Ovary (tissue), 9 donors: Measurements from ENCODE around the gene RAB9A. TPM values are rescaled to one million over a fixed set of nuclear protein-coding genes. Genes with fewer than 3 reads are reported as not detected.

Source experiments
- DNase-seq, 5 donors: peaks; one replicate each; pipeline ENCODE4 v3.0.0-alpha.2; 2019 to 2020
- H3K27ac ChIP-seq, 2 donors: fragments of 200-600 bp; one replicate each; pipeline versions ENCODE4 v1.5.1 to v1.8.0; 2019 to 2022
- H3K27me3 ChIP-seq: fragments of 200-600 bp; one replicate; pipeline ENCODE4 v1.8.0; 2022
- H3K36me3 ChIP-seq: fragments of 200-600 bp; sonication (generic); one replicate; pipeline ENCODE4 v1.5.1; 2019
- H3K4me1 ChIP-seq: one replicate; pipeline ENCODE4 v1.8.1; 2013; ENCODE audit warnings: mild to moderate bottlenecking, moderate library complexity; ENCODE audit not compliant: insufficient read depth
- H3K4me3 ChIP-seq: fragments of 200-600 bp; sonication (generic); one replicate; pipeline ENCODE4 v1.5.1; 2017
- H3K9me3 ChIP-seq, 2 donors: fragments of 200-600 bp in 1 of 2; sonication (generic) in 1 of 2; one replicate each; pipeline versions ENCODE4 v1.5.1 to v1.8.1; 2013 to 2019; ENCODE audit warnings: mild to moderate bottlenecking in 1 of 2, moderate library complexity in 1 of 2
- CTCF ChIP-seq, 3 donors: fragments of 450-650 bp in 2 of 3; fragments of 200-600 bp in 1 of 3; IDR thresholded peaks; one replicate each; pipeline versions ENCODE4 v1.5.1 to v1.8.0; 2016 to 2022; ENCODE audit warnings: antibody characterized with exemption in 3 of 3, mild to moderate bottlenecking in 1 of 3
- EP300 ChIP-seq: sonication (generic); formaldehyde crosslinking; IDR thresholded peaks from one replicate; pipeline ENCODE4 v1.6.1; 2017; ENCODE audit warnings: antibody characterized with exemption
- POLR2A ChIP-seq: fragments of 450-650 bp; IDR thresholded peaks from one replicate; pipeline ENCODE4 v1.6.1; 2017; ENCODE audit warnings: antibody characterized with exemption, mild to moderate bottlenecking, moderate library complexity
- WGBS, 3 donors: extraction: QIAGEN DNeasy Blood & Tissue Kit in 1 of 3; methylation state at CpG; one replicate each; pipeline versions ENCODE4 v1.1.5 to v1.1.7; 2013 to 2017; 5-methylcytosine and 5-hydroxymethylcytosine counted together
- intact Hi-C, 4 donors: fragments of 100-400 bp; cut with DNase I; formaldehyde crosslinking; loops; one replicate each; pipeline versions ENCODE4 v1.11.0 to v1.15.1; 2022 to 2023
- polyA plus RNA-seq, 2 donors: library from polyadenylated mRNA; stranded (reverse); fragments of 200-250 nt in 1 of 2; fragments of 350-450 nt in 1 of 2; fragmentation: Illumina TruSeq in 1 of 2; extraction: RNeasy Lipid Tissue Mini Kit (QIAGEN cat#74804) in 1 of 2; gene quantifications; one replicate each; pipeline ENCODE4 v1.2.3, GENCODE V29; 2013 to 2014
- total RNA-seq, 7 donors: library from RNA; depleted of rRNA in 2 of 7; stranded (reverse); fragments of >200 nt in 2 of 7; fragmentation: NEBNext Ultra II Directional in 3 of 7; extraction: Animal tissue kit (Norgen Biotek cat#: 25700) in 3 of 7; gene quantifications; one replicate each; pipeline versions ENCODE4 v1.1.0 to v1.2.4, GENCODE V29; 2016 to 2023
- donor health status: DM: no; HTN: no; CAD: no; lungs with moderate emphysema.
- donor health status: DM: no; HTN: no; CAD: no.
- donor health status: Bipolar disorder and iron deficiency.
- donor health status: DM: yes; HTN: yes; CAD: no.
- donor health status: DM: no; HTN: no; CAD: no.
- donor health status: DM: yes; HTN: yes; CAD: no.

Gene RAB9A
- total and polyA plus RNA-seq, 9 donors: 22.3 to 46.3 (median 29.2) TPM

- Histone ChIP-seq H3K27ac (no peak overlapping the region), H3K4me3 (no peak overlapping the region), H3K27me3 (no peaks in the 10 kb centered on the region), H3K9me3 (no peaks in the 10 kb centered on the region), H3K36me3 (no peaks in the 10 kb centered on the region), H3K4me1 (peaks cover 8% of the 10 kb centered on the region)
- WGBS, 3 donors: 63 to 69% (median 69%) methylated on average over 4 of the region's 4 CpGs
- no peak for TF ChIP-seq EP300
- TF ChIP-seq CTCF (IDR thresholded peaks at IDR 0.05): no peak
- TF ChIP-seq POLR2A: no peak
- intact Hi-C loops: no loop called here
- no peak for DNase-seq
Observed at GRCh38 chrX:13700380-13700779, 11.5 kb downstream of the RAB9A start.

GRCh38 chrX:13702111-13702789 is 13.3 kb downstream of the RAB9A start:
- Histone ChIP-seq H3K4me3 (no peak overlapping the region), H3K9me3 (no peaks in the 10 kb centered on the region), H3K27me3 (no peaks in the 10 kb centered on the region), H3K36me3 (no peaks in the 10 kb centered on the region), H3K4me1 (peaks cover 10% of the 10 kb centered on the region), H3K27ac (no peak overlapping the region)
- TF ChIP-seq EP300: no peak
- TF ChIP-seq POLR2A: no peak
- no peak for DNase-seq
- intact Hi-C loops: no loop called here
- 83 to 94% (median 87%) methylated on average over 5 of the region's 5 CpGs for WGBS, 3 donors

- H3K27me3 ChIP-seq: no peaks in the 10 kb centered on the region
- no peak for DNase-seq
- no peaks in the 10 kb centered on the region for H3K36me3 ChIP-seq
- 64 to 78% (median 71%) methylated on average over 3 of the region's 3 CpGs for WGBS, 3 donors
- H3K9me3 ChIP-seq: no peaks in the 10 kb centered on the region
- H3K27ac ChIP-seq: no peak overlapping the region
- H3K4me1 ChIP-seq: peaks cover 10% of the 10 kb centered on the region
- no peak overlapping the region for H3K4me3 ChIP-seq
- TF ChIP-seq CTCF (IDR thresholded peaks at IDR 0.05) (no peak), POLR2A (no peak), EP300 (no peak)
- intact Hi-C loops: no loop called here
Observed at GRCh38 chrX:13703135-13703534, 14.2 kb downstream of the RAB9A start.

GRCh38 chrX:13703589-13703988 is 14.7 kb downstream of the RAB9A start:
- Histone ChIP-seq H3K27me3 (no peaks in the 10 kb centered on the region), H3K9me3 (no peaks in the 10 kb centered on the region), H3K4me3 (no peak overlapping the region), H3K4me1 (peaks cover 10% of the 10 kb centered on the region), H3K27ac (no peak overlapping the region), H3K36me3 (no peaks in the 10 kb centered on the region)
- no peak for DNase-seq
- TF ChIP-seq POLR2A: no peak
- TF ChIP-seq CTCF (IDR thresholded peaks at IDR 0.05): no peak
- TF ChIP-seq EP300: no peak
- WGBS, 3 donors: 48 to 75% (median 65%) methylated on average over 3 of the region's 3 CpGs
- intact Hi-C loops: no loop called here

GRCh38 chrX:13711141-13711540 is 22.2 kb downstream of the RAB9A start:
- Histone ChIP-seq H3K27me3 (no peaks in the 10 kb centered on the region), H3K4me1 (no peaks in the 10 kb centered on the region), H3K27ac (no peak overlapping the region), H3K4me3 (no peak overlapping the region), H3K36me3 (no peaks in the 10 kb centered on the region), H3K9me3 (no peaks in the 10 kb centered on the region)
- WGBS, 3 donors: 83% methylated on average over 4 of the region's 4 CpGs
- no peak for DNase-seq
- no peak for TF ChIP-seq POLR2A
- TF ChIP-seq EP300: no peak
- no peak for TF ChIP-seq CTCF (IDR thresholded peaks at IDR 0.05)
- intact Hi-C loops: no loop called here
